H9 (cell line): ENCODE measurements around the gene NAT16. TPM values are rescaled to one million over a fixed set of nuclear protein-coding genes. Genes with fewer than 3 reads are reported as not detected.
A peak's percentile ranks its signal among the peaks of the same experiment; 100 is the strongest.

ENCODE experiments used
- DNase-seq: peaks from one replicate; pipeline ENCODE4 v3.0.0-alpha.2; 2017
- H2AFZ ChIP-seq: one replicate; pipeline ENCODE4 v1.6.1; 2013; ENCODE audit warnings: mild to moderate bottlenecking, low read length, control low read depth, moderate library complexity
- H2AK5ac ChIP-seq: 2 replicates; pipeline ENCODE4 v1.6.1; 2013; ENCODE audit warnings: low read length, control low read depth, mixed read lengths; ENCODE audit not compliant: insufficient read length
- H2BK120ac ChIP-seq: one replicate; pipeline ENCODE4 v1.6.1; 2013; ENCODE audit warnings: low read depth, mild to moderate bottlenecking, low read length, control low read depth, inconsistent platforms; ENCODE audit not compliant: poor library complexity, severe bottlenecking
- H2BK12ac ChIP-seq: 2 replicates; pipeline ENCODE4 v1.6.1; 2013; ENCODE audit warnings: low read length, control low read depth, mixed read lengths, low read depth; ENCODE audit not compliant: insufficient read length
- H2BK15ac ChIP-seq: 2 replicates; pipeline ENCODE4 v1.6.1; 2013; ENCODE audit warnings: low read depth, low read length, control low read depth
- H2BK20ac ChIP-seq: one replicate; pipeline ENCODE4 v1.6.1; 2013; ENCODE audit warnings: low read depth, mild to moderate bottlenecking, low read length, control low read depth, inconsistent platforms; ENCODE audit not compliant: poor library complexity, severe bottlenecking
- H2BK5ac ChIP-seq: 2 replicates; pipeline ENCODE4 v1.6.1; 2013; ENCODE audit warnings: low read length, control low read depth, mixed read lengths; ENCODE audit not compliant: insufficient read length
- H3K14ac ChIP-seq: 2 replicates; pipeline ENCODE4 v1.6.1; 2013; ENCODE audit warnings: low read length, control low read depth; ENCODE audit not compliant: insufficient read depth
- H3K18ac ChIP-seq: 2 replicates; pipeline ENCODE4 v1.6.1; 2013; ENCODE audit warnings: low read depth, mild to moderate bottlenecking, mixed read lengths, low read length, control low read depth; ENCODE audit not compliant: insufficient read length
- H3K23ac ChIP-seq: 2 replicates; pipeline ENCODE4 v1.6.1; 2013; ENCODE audit warnings: low read length, control low read depth, mixed read lengths, low read depth; ENCODE audit not compliant: insufficient read length
- H3K23me2 ChIP-seq: 2 replicates; pipeline ENCODE4 v1.6.1; 2013; ENCODE audit warnings: low read depth, mild to moderate bottlenecking, mixed read lengths, low read length, control low read depth; ENCODE audit not compliant: insufficient read length, poor library complexity, severe bottlenecking
- H3K27ac ChIP-seq: 2 replicates; pipeline ENCODE4 v1.5.1; 2013; ENCODE audit warnings: low read length, control low read depth, mixed read lengths, low read depth; ENCODE audit not compliant: insufficient read length
- H3K27me3 ChIP-seq: 2 replicates; pipeline ENCODE4 v1.6.1; 2013; ENCODE audit warnings: low read length, control low read depth, inconsistent platforms; ENCODE audit not compliant: insufficient read depth
- H3K4ac ChIP-seq: 2 replicates; pipeline ENCODE4 v1.6.1; 2013; ENCODE audit warnings: low read depth, mild to moderate bottlenecking, control low read depth, inconsistent platforms, low read length, moderate library complexity
- H3K4me1 ChIP-seq: 2 replicates; pipeline ENCODE4 v1.6.1; 2013; ENCODE audit warnings: low read length, control low read depth, inconsistent platforms; ENCODE audit not compliant: insufficient read depth
- H3K4me2 ChIP-seq: 2 replicates; pipeline ENCODE4 v1.6.1; 2013; ENCODE audit warnings: low read length, control low read depth, mixed read lengths; ENCODE audit not compliant: insufficient read length, insufficient read depth
- H3K56ac ChIP-seq: 2 replicates; pipeline ENCODE4 v1.6.1; 2013; ENCODE audit warnings: low read depth, mild to moderate bottlenecking, mixed read lengths, low read length, control low read depth; ENCODE audit not compliant: insufficient read length
- H3K79me1 ChIP-seq: 2 replicates; pipeline ENCODE4 v1.6.1; 2013; ENCODE audit warnings: low read depth, mild to moderate bottlenecking, moderate library complexity, low read length, control low read depth, inconsistent platforms; ENCODE audit not compliant: insufficient read depth, poor library complexity, severe bottlenecking
- H3K79me2 ChIP-seq: 2 replicates; pipeline ENCODE4 v1.6.1; 2013; ENCODE audit warnings: low read length, control low read depth, inconsistent platforms; ENCODE audit not compliant: insufficient read depth
- H3K9ac ChIP-seq: 2 replicates; pipeline ENCODE4 v1.6.1; 2013; ENCODE audit warnings: low read length, control low read depth, mixed read lengths; ENCODE audit not compliant: insufficient read length; ENCODE audit errors: extremely low read depth
- H3K9me3 ChIP-seq: one replicate; pipeline ENCODE4 v1.6.1; 2013; ENCODE audit warnings: low read depth, low read length, inconsistent platforms; ENCODE audit not compliant: control insufficient read depth
- H3T11ph ChIP-seq: one replicate; pipeline ENCODE4 v1.6.1; 2013; ENCODE audit warnings: mild to moderate bottlenecking, low read length, control low read depth, inconsistent platforms
- H4K20me1 ChIP-seq: one replicate; pipeline ENCODE4 v1.6.1; 2013; ENCODE audit not compliant: control insufficient read depth, insufficient read length, insufficient read depth
- H4K5ac ChIP-seq: 2 replicates; pipeline ENCODE4 v1.6.1; 2013; ENCODE audit warnings: low read depth, mild to moderate bottlenecking, mixed read lengths, low read length, control low read depth; ENCODE audit not compliant: insufficient read length
- H4K8ac ChIP-seq: replicated peaks from 2 replicates; pipeline ENCODE4 v1.6.1; 2013; ENCODE audit warnings: low read length, control low read depth, mixed read lengths, low read depth; ENCODE audit not compliant: insufficient read length
- H4K91ac ChIP-seq: 2 replicates; pipeline ENCODE4 v1.6.1; 2013; ENCODE audit warnings: low read depth, mild to moderate bottlenecking, moderate library complexity, mixed read lengths, low read length, control low read depth; ENCODE audit not compliant: insufficient read length
- H3K27ac Mint-ChIP-seq, 3 experiments: 2 replicates in 2 of 3; 3 replicates in 1 of 3; pipeline ENCODE4 v1.8.0; 2020 to 2021; ENCODE audit warnings: mixed read lengths in 3 of 3, mild to moderate bottlenecking in 1 of 3, moderate library complexity in 1 of 3
- H3K27me3 Mint-ChIP-seq: 2 replicates; pipeline ENCODE4 v1.8.0; 2021; ENCODE audit warnings: low read depth, mild to moderate bottlenecking, moderate library complexity, mixed read lengths
- H3K36me3 Mint-ChIP-seq, 3 experiments: 2 replicates in 2 of 3; 3 replicates in 1 of 3; pipeline ENCODE4 v1.8.0; 2020 to 2021; ENCODE audit warnings: low read depth in 3 of 3, mixed read lengths in 3 of 3; ENCODE audit not compliant: insufficient read depth in 1 of 3
- H3K4me1 Mint-ChIP-seq, 2 experiments: 2 replicates each; pipeline ENCODE4 v1.8.0; 2020; ENCODE audit warnings: mixed read lengths in 2 of 2
- H3K4me3 Mint-ChIP-seq, 2 experiments: 2 replicates in 1 of 2; 3 replicates in 1 of 2; pipeline ENCODE4 v1.8.0; 2020 to 2021; ENCODE audit warnings: mild to moderate bottlenecking in 2 of 2, mixed read lengths in 2 of 2, moderate library complexity in 1 of 2
- H3K9me3 Mint-ChIP-seq, 2 experiments: 2 replicates in 1 of 2; 3 replicates in 1 of 2; pipeline ENCODE4 v1.8.0; 2020; ENCODE audit warnings: mild to moderate bottlenecking in 2 of 2, mixed read lengths in 2 of 2, moderate library complexity in 1 of 2
- CTCF ChIP-seq: fragments of 200-600 bp; sonication (generic); conservative IDR thresholded peaks from 3 replicates; pipeline ENCODE4 v1.8.0; 2021; ENCODE audit warnings: antibody characterized with exemption, mild to moderate bottlenecking
- WGBS: extraction: QIAGEN DNeasy Blood & Tissue Kit; methylation state at CpG from one replicate; pipeline ENCODE4 v1.1.7; 2013; ENCODE audit warnings: missing lambda C conversion rate, low lambda C conversion rate, mixed read lengths; ENCODE audit not compliant: insufficient read length; ENCODE audit errors: extremely low coverage; 5-methylcytosine and 5-hydroxymethylcytosine counted together
- total RNA-seq: library from RNA; stranded (reverse); gene quantifications from 2 replicates; pipeline ENCODE4 v1.2.1, GENCODE V29; 2021

NAT16 gene
- total RNA-seq, 1 experiment from 2014 or later = 0.50 TPM

- Histone ChIP-seq H3K56ac (no peak overlapping the region), H3K27ac (no peak overlapping the region), H3K4me2 (no peak overlapping the region), H3K14ac (no peak overlapping the region), H2BK120ac (no peak overlapping the region), H4K91ac (no peak overlapping the region), H3K79me1 (no peaks in the 10 kb centered on the region), H2BK15ac (no peak overlapping the region), H2BK20ac (no peak overlapping the region), H3K79me2 (no peaks in the 10 kb centered on the region), H4K8ac (no peak overlapping the region), H3K27me3 (no peaks in the 10 kb centered on the region), H3K4ac (no peak overlapping the region), H2AFZ (no peak overlapping the region), H2BK12ac (no peak overlapping the region), H2AK5ac (no peak overlapping the region), H3T11ph (no peak overlapping the region), H2BK5ac (peak overlapping the region; percentile 58), H3K9ac (no peak overlapping the region), H3K18ac (no peak overlapping the region), H4K5ac (no peak overlapping the region), H3K23ac (no peak overlapping the region), H3K4me1 (no peaks in the 10 kb centered on the region), H3K23me2 (no peaks in the 10 kb centered on the region), H4K20me1 (no peaks in the 10 kb centered on the region), H3K9me3 (no peaks in the 10 kb centered on the region)
- Mint-ChIP-seq H3K36me3 (peaks cover 9 to 51% (median 22%) of the 10 kb centered on the region in 3 experiments; a peak in 6 of 7 replicates), H3K27me3 (no peaks in the 10 kb centered on the region; the same call in 1 of the 2 replicates), H3K4me3 (no peak overlapping the region), H3K4me1 (no peaks in the 10 kb centered on the region), H3K9me3 (no peaks in the 10 kb centered on the region), H3K27ac (no peak overlapping the region)
- no CpG with 5 or more reads among the region's 19 CpGs for WGBS
- no peak for DNase-seq
- TF ChIP-seq CTCF = no peak
These were observed 30.1 kb upstream of the NAT16 start for GRCh38 chr7:101210143-101210542.
